Posterior cingulate gyrus (tissue), 11 donors: ENCODE data around the gene ZXDC.

Experiments
- DNase-seq, 10 donors: peaks; one replicate each; pipeline versions ENCODE4 v3.0.0 to v3.0.0-alpha.2; 2020 to 2021; ENCODE audit warnings: mixed read lengths in 3 of 10
- intact Hi-C: fragments of 100-400 bp; cut with DNase I; formaldehyde crosslinking; loops from one replicate; pipeline ENCODE4 v1.15.1; 2023

The ZXDC gene

GRCh38 chr3:126461450-126462070 is 14.1 kb downstream of the ZXDC start:
- intact Hi-C loops = no loop called here
- DNase-seq = no peak

- intact Hi-C loops = no loop called here
Measured at GRCh38 chr3:126460381-126460780, 15.3 kb downstream of the ZXDC start.

GRCh38 chr3:126459763-126460127 is 15.9 kb downstream of the ZXDC start:
- intact Hi-C loops = no loop called here
- peak in 1 of 10 donors; percentile 44 for DNase-seq

More at GRCh38 chr3:126460381-126460780, 15.3 kb downstream of the ZXDC start:
- peak in 1 of 10 donors; percentile 52 for DNase-seq

- intact Hi-C loops = no loop called here
- no peak for DNase-seq
Measured at GRCh38 chr3:126459111-126459762, 16.5 kb downstream of the ZXDC start.

GRCh38 chr3:126456766-126457388 is 18.8 kb downstream of the ZXDC start:
- peak in 1 of 10 donors; percentile 57 for DNase-seq
- intact Hi-C loops = no loop called here

- peak in 1 of 10 donors; percentile 73 for DNase-seq
- intact Hi-C loops = no loop called here
Measured at GRCh38 chr3:126456211-126456610, 19.5 kb downstream of the ZXDC start.

- no peak for DNase-seq
- intact Hi-C loops = no loop called here
Measured at GRCh38 chr3:126454437-126455198, 21.1 kb downstream of the ZXDC start.

GRCh38 chr3:126454025-126454424 is 21.7 kb downstream of the ZXDC start:
- intact Hi-C loops = no loop called here
- no peak for DNase-seq

GRCh38 chr3:126452213-126452612 is 23.5 kb downstream of the ZXDC start:
- intact Hi-C loops = no loop called here
- DNase-seq = no peak

- intact Hi-C loops = no loop called here
- peak in 1 of 10 donors; percentile 43 for DNase-seq
Measured at GRCh38 chr3:126451511-126451910, 24.2 kb downstream of the ZXDC start.

GRCh38 chr3:126450744-126451143 is 24.9 kb downstream of the ZXDC start:
- intact Hi-C loops = no loop called here
- DNase-seq = peak in 1 of 10 donors; percentile 38

GRCh38 chr3:126450219-126450618 is 25.5 kb downstream of the ZXDC start:
- intact Hi-C loops = no loop called here
- DNase-seq = peak in 1 of 10 donors; percentile 55

- intact Hi-C loops = no loop called here
- DNase-seq = no peak
Measured at GRCh38 chr3:126449621-126450051, 26.1 kb downstream of the ZXDC start.

GRCh38 chr3:126448893-126449180 is 26.9 kb downstream of the ZXDC start:
- DNase-seq = no peak
- intact Hi-C loops = no loop called here

GRCh38 chr3:126448136-126448892 is 27.4 kb downstream of the ZXDC start:
- peak in 1 of 10 donors; percentile 61 for DNase-seq
- intact Hi-C loops = no loop called here

- intact Hi-C loops = no loop called here
- DNase-seq = peak in 1 of 10 donors; percentile 47
Measured at GRCh38 chr3:126447456-126448106, 28.1 kb downstream of the ZXDC start.

- peak in 1 of 10 donors; percentile 29 for DNase-seq
- intact Hi-C loops = no loop called here
Measured at GRCh38 chr3:126446791-126447190, 28.9 kb downstream of the ZXDC start.

- intact Hi-C loops = no loop called here
- peak in 1 of 10 donors; percentile 57 for DNase-seq
Measured at GRCh38 chr3:126446301-126446700, 29.4 kb downstream of the ZXDC start.

- intact Hi-C loops = no loop called here
- peak in 1 of 10 donors; percentile 19 for DNase-seq
Measured at GRCh38 chr3:126445506-126445905, 30.2 kb downstream of the ZXDC start.

GRCh38 chr3:126442856-126443242 is 32.8 kb downstream of the ZXDC start:
- intact Hi-C loops = no loop called here
- DNase-seq = peak in 1 of 10 donors; percentile 19
